ENCODE results near the gene CLNK. TPM values are rescaled to one million over a fixed set of nuclear protein-coding genes. Genes with fewer than 3 reads are reported as not detected.

CLNK gene
- 2.6 TPM for polyA plus RNA-seq

GRCh38 chr4:10684631-10685030 lies at the start of gene CLNK:
TSS of gene CLNK (minus strand) at chr4:10684768. CDS start at chr4:10667869, 16,899 bp downstream.
- Mint-ChIP-seq H3K36me3 (peaks cover 1% of the 10 kb centered on the region), H3K9me3 (no peaks in the 10 kb centered on the region), H3K4me3 (peak within 1 kb of the TSS; percentile 72 to 93 (median 88)), H3K4me1 (peaks cover 36 to 39% (median 38%) of the 10 kb centered on the region in 3 donors), H3K27me3 (no peaks in the 10 kb centered on the region), H3K27ac (peak within 1 kb of the TSS; percentile 42 to 93 (median 65))

GRCh38 chr4:10733481-10734062 lies 49.0 kb upstream of the CLNK start:
- peaks cover 36 to 43% (median 38%) of the 10 kb centered on the region in 3 donors for H3K4me1 Mint-ChIP-seq
- peak overlapping the region in 2 of 4 donors; percentile 79 to 89 for H3K4me3 Mint-ChIP-seq

GRCh38 chr4:10732914-10733415 lies 48.4 kb upstream of the CLNK start:
- Mint-ChIP-seq H3K27ac (peak overlapping the region in 1 of 3 donors; percentile 25), H3K9me3 (peaks cover 5 to 8% (median 6%) of the 10 kb centered on the region in 3 donors), H3K4me1 (peaks cover 36 to 43% (median 42%) of the 10 kb centered on the region in 3 donors), H3K27me3 (peaks cover 2% of the 10 kb centered on the region), H3K36me3 (peaks cover 4% of the 10 kb centered on the region), H3K4me3 (peak overlapping the region in 2 of 4 donors; percentile 79 to 89)

More at GRCh38 chr4:10733481-10734062, 49.0 kb upstream of the CLNK start:
- Mint-ChIP-seq H3K27ac (peak overlapping the region in 1 of 3 donors; percentile 25), H3K36me3 (peaks cover 4% of the 10 kb centered on the region), H3K9me3 (peaks cover 5 to 8% (median 6%) of the 10 kb centered on the region in 3 donors), H3K27me3 (peaks cover 2% of the 10 kb centered on the region)

- Mint-ChIP-seq H3K36me3 (peaks cover 3% of the 10 kb centered on the region), H3K4me3 (peak overlapping the region in 1 of 4 donors; percentile 76)
These were observed 47.8 kb upstream of the CLNK start for GRCh38 chr4:10732235-10732913.

GRCh38 chr4:10731690-10732089 lies 47.1 kb upstream of the CLNK start:
- peaks cover 43 to 56% (median 54%) of the 10 kb centered on the region in 3 donors for H3K4me1 Mint-ChIP-seq
- peaks cover 5 to 8% (median 6%) of the 10 kb centered on the region in 3 donors for H3K9me3 Mint-ChIP-seq
- H3K27me3 Mint-ChIP-seq, result peaks cover 2% of the 10 kb centered on the region
- H3K27ac Mint-ChIP-seq, result peak overlapping the region in 1 of 3 donors; percentile 24
- peak overlapping the region in 3 of 4 donors; percentile 37 to 58 (median 56) for H3K4me3 Mint-ChIP-seq
- peaks cover 3% of the 10 kb centered on the region for H3K36me3 Mint-ChIP-seq

More at GRCh38 chr4:10732235-10732913, 47.8 kb upstream of the CLNK start:
- H3K9me3 Mint-ChIP-seq, result peaks cover 5 to 8% (median 6%) of the 10 kb centered on the region in 3 donors
- H3K4me1 Mint-ChIP-seq, result peaks cover 37 to 49% (median 48%) of the 10 kb centered on the region in 3 donors
- H3K27me3 Mint-ChIP-seq, result peaks cover 2% of the 10 kb centered on the region
- H3K27ac Mint-ChIP-seq, result no peak overlapping the region

GRCh38 chr4:10731162-10731561 lies 46.6 kb upstream of the CLNK start:
- peaks cover 3% of the 10 kb centered on the region for H3K36me3 Mint-ChIP-seq
- H3K9me3 Mint-ChIP-seq, result peaks cover 5 to 8% (median 6%) of the 10 kb centered on the region in 3 donors
- H3K4me3 Mint-ChIP-seq, result peak overlapping the region in 2 of 4 donors; percentile 10 to 56
- no peak overlapping the region for H3K27ac Mint-ChIP-seq
- H3K4me1 Mint-ChIP-seq, result peaks cover 44 to 58% (median 55%) of the 10 kb centered on the region in 3 donors
- peaks cover 2% of the 10 kb centered on the region for H3K27me3 Mint-ChIP-seq

- H3K4me1 Mint-ChIP-seq, result peaks cover 44 to 58% (median 55%) of the 10 kb centered on the region in 3 donors
- peak overlapping the region in 1 of 4 donors; percentile 56 for H3K4me3 Mint-ChIP-seq
- H3K9me3 Mint-ChIP-seq, result peaks cover 5 to 8% (median 6%) of the 10 kb centered on the region in 3 donors
- peaks cover 2% of the 10 kb centered on the region for H3K27me3 Mint-ChIP-seq
- peaks cover 3% of the 10 kb centered on the region for H3K36me3 Mint-ChIP-seq
- no peak overlapping the region for H3K27ac Mint-ChIP-seq
These were observed 46.0 kb upstream of the CLNK start for GRCh38 chr4:10730590-10730989.

GRCh38 chr4:10730019-10730418 lies 45.5 kb upstream of the CLNK start:
- Mint-ChIP-seq H3K4me3 (peak overlapping the region in 1 of 4 donors; percentile 56), H3K4me1 (peaks cover 44 to 58% (median 55%) of the 10 kb centered on the region in 3 donors), H3K9me3 (peaks cover 5 to 8% (median 6%) of the 10 kb centered on the region in 3 donors), H3K27ac (no peak overlapping the region), H3K27me3 (peaks cover 2% of the 10 kb centered on the region), H3K36me3 (peaks cover 3% of the 10 kb centered on the region)

GRCh38 chr4:10729366-10729765 lies 44.8 kb upstream of the CLNK start:
- Mint-ChIP-seq H3K9me3 (peaks cover 5 to 8% (median 6%) of the 10 kb centered on the region in 3 donors), H3K27ac (peak overlapping the region in 1 of 3 donors; percentile 23), H3K27me3 (peaks cover 2% of the 10 kb centered on the region), H3K4me3 (peak overlapping the region in 1 of 4 donors; percentile 46), H3K4me1 (peaks cover 44 to 58% (median 56%) of the 10 kb centered on the region in 3 donors), H3K36me3 (peaks cover 3% of the 10 kb centered on the region)

GRCh38 chr4:10728016-10728415 lies 43.4 kb upstream of the CLNK start:
- Mint-ChIP-seq H3K4me3 (peak overlapping the region in 1 of 4 donors; percentile 6), H3K27ac (no peak overlapping the region), H3K9me3 (peaks cover 4 to 8% (median 5%) of the 10 kb centered on the region in 3 donors), H3K4me1 (peaks cover 44 to 58% (median 57%) of the 10 kb centered on the region in 3 donors), H3K36me3 (no peaks in the 10 kb centered on the region), H3K27me3 (peaks cover 2% of the 10 kb centered on the region)

- Mint-ChIP-seq H3K27ac (peak overlapping the region in 1 of 3 donors; percentile 82), H3K4me3 (peak overlapping the region in 2 of 4 donors; percentile 2 to 9), H3K4me1 (peaks cover 44 to 59% (median 53%) of the 10 kb centered on the region in 3 donors), H3K36me3 (no peaks in the 10 kb centered on the region), H3K27me3 (peaks cover 2% of the 10 kb centered on the region), H3K9me3 (peaks cover 4 to 10% (median 7%) of the 10 kb centered on the region in 3 donors)
These were observed 42.7 kb upstream of the CLNK start for GRCh38 chr4:10727140-10727880.

GRCh38 chr4:10722957-10723356 lies 38.4 kb upstream of the CLNK start:
- H3K27me3 Mint-ChIP-seq, result no peaks in the 10 kb centered on the region
- H3K4me3 Mint-ChIP-seq, result peak overlapping the region in 3 of 4 donors; percentile 50 to 75 (median 69)
- peaks cover 0 to 3% (median 3%) of the 10 kb centered on the region in 3 donors for H3K9me3 Mint-ChIP-seq
- H3K4me1 Mint-ChIP-seq, result peaks cover 34 to 43% (median 35%) of the 10 kb centered on the region in 3 donors
- H3K27ac Mint-ChIP-seq, result peak overlapping the region; percentile 11 to 55 (median 19)
- H3K36me3 Mint-ChIP-seq, result peaks cover 3% of the 10 kb centered on the region

- H3K4me3 Mint-ChIP-seq, result peak overlapping the region in 3 of 4 donors; percentile 2 to 41 (median 16)
- no peak overlapping the region for H3K27ac Mint-ChIP-seq
- H3K9me3 Mint-ChIP-seq, result peaks cover 0 to 3% (median 3%) of the 10 kb centered on the region in 3 donors
- peaks cover 3% of the 10 kb centered on the region for H3K36me3 Mint-ChIP-seq
- peaks cover 22 to 30% (median 23%) of the 10 kb centered on the region in 3 donors for H3K4me1 Mint-ChIP-seq
- no peaks in the 10 kb centered on the region for H3K27me3 Mint-ChIP-seq
These were observed 37.0 kb upstream of the CLNK start for GRCh38 chr4:10721616-10722015.

- Mint-ChIP-seq H3K27me3 (no peaks in the 10 kb centered on the region), H3K27ac (no peak overlapping the region), H3K4me3 (no peak overlapping the region), H3K4me1 (peaks cover 1 to 8% (median 8%) of the 10 kb centered on the region in 3 donors), H3K9me3 (peaks cover 0 to 5% (median 2%) of the 10 kb centered on the region in 3 donors), H3K36me3 (peaks cover 6% of the 10 kb centered on the region)
These were observed 31.6 kb upstream of the CLNK start for GRCh38 chr4:10716163-10716562.

Measured in IgD-negative memory B cell (primary cell).